ENCODE measurements around the gene DNAJC13. TPM values are rescaled to one million over a fixed set of nuclear protein-coding genes. Genes with fewer than 3 reads are reported as not detected.

The DNAJC13 gene
- total RNA-seq, 1 donor from 2014 or later: 67.9 TPM

Other genes starting within 250 kb of the DNAJC13 start
- 8.3 TPM for gene ACP3, start 100.1 kb upstream of the DNAJC13 start, total RNA-seq
- 6.6 TPM for gene ACKR4, start 179.8 kb downstream of the DNAJC13 start, total RNA-seq
- gene ACAD11, start 242.3 kb downstream of the DNAJC13 start, total RNA-seq: 28.3 TPM
- gene UBA5, start 242.8 kb downstream of the DNAJC13 start, total RNA-seq: 63.6 TPM

Measured in tongue (tissue), 1 donor.